SW480 (cell line): Measurements from ENCODE around the gene IDE.
A peak's percentile ranks its signal among the peaks of the same experiment; 100 is the strongest.
"Not testable (repeated sequence)": the region's sequence is repeated elsewhere in the genome, so short reads cannot be mapped to it uniquely, and the experiment has no call there.

Source experiments
- DNase-seq: peaks from one replicate; pipeline ENCODE4 v3.0.0-alpha.2; 2016; ENCODE audit warnings: low spot score

IDE gene

GRCh38 chr10:92573798-92574547 lies at the start of gene IDE:
Gene IDE, minus strand, starts transcription at chr10:92574093. Its CDS starts 74 bp downstream, at chr10:92574019.
- DNase-seq = peak; percentile 87

GRCh38 chr10:92619368-92619767 lies 45.5 kb upstream of the IDE start:
- DNase-seq = no peak

- DNase-seq = no peak
Measured at GRCh38 chr10:92615515-92615914, 41.6 kb upstream of the IDE start.

- DNase-seq = no peak
Measured at GRCh38 chr10:92604841-92605240, 30.9 kb upstream of the IDE start.

- DNase-seq = no peak
Measured at GRCh38 chr10:92598321-92598720, 24.4 kb upstream of the IDE start.

GRCh38 chr10:92595505-92595904 lies 21.6 kb upstream of the IDE start:
- DNase-seq = no peak

- no peak for DNase-seq
Measured at GRCh38 chr10:92593619-92594588, 20.0 kb upstream of the IDE start.

- peak; percentile 96 for DNase-seq
Measured at GRCh38 chr10:92592761-92593618, 19.1 kb upstream of the IDE start, which contains the start of gene KIF11. Gene KIF11, plus strand, starts transcription at chr10:92593130. Its CDS starts 246 bp downstream, at chr10:92593376.

GRCh38 chr10:92591550-92592022 lies 17.7 kb upstream of the IDE start:
- peak; percentile 87 for DNase-seq

- peak; percentile 32 for DNase-seq
Measured at GRCh38 chr10:92590623-92591549, 17.0 kb upstream of the IDE start.

GRCh38 chr10:92582347-92582746 lies 8.5 kb upstream of the IDE start:
- DNase-seq = not testable (repeated sequence)

- no peak for DNase-seq
Measured at GRCh38 chr10:92575961-92576360, 2.1 kb upstream of the IDE start.

- peak; percentile 23 for DNase-seq
Measured at GRCh38 chr10:92574548-92575261, 812 bp upstream of the IDE start.

- DNase-seq = peak; percentile 57
Measured at GRCh38 chr10:92573091-92573797, 649 bp downstream of the IDE start.

GRCh38 chr10:92572362-92573090 lies 1.4 kb downstream of the IDE start:
- no peak for DNase-seq

- no peak for DNase-seq
Measured at GRCh38 chr10:92571649-92572048, 2.2 kb downstream of the IDE start.

GRCh38 chr10:92569663-92570062 lies 4.2 kb downstream of the IDE start:
- not testable (repeated sequence) for DNase-seq

- DNase-seq = no peak
Measured at GRCh38 chr10:92569071-92569470, 4.8 kb downstream of the IDE start.
